Stimulated activated CD4-positive, alpha-beta T cell treated with anti-CD3 and anti-CD28 coated beads, Interleukin-1b, Interleukin-23, amount 100 ng/mL, for 48 hours (primary cell): ENCODE data around the gene TNIK.

Source experiments
- DNase-seq: peaks from one replicate; pipeline ENCODE4 v3.0.0-alpha.2; 2020

TNIK gene

DNA sequence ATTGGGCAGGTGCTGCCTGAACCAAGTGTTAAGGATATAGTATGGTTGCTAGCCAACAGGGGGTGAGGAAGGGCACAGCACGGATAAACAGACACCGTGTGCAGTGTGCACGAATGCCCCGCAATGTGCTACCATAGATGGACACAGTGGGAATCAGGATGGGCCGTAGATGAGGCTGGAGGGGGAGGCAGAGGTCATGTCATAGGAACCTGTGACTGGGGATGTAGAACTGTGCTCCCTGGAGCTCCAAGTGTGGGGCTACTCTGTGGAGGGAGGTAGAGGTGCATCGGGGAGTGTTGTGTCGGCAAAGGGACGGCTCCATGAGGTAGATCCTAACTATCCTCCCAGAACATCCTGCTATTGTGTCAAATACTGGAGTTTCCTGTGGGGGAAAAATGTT, 102.5 kb downstream of the TNIK start:
- no peak for DNase-seq

DNA sequence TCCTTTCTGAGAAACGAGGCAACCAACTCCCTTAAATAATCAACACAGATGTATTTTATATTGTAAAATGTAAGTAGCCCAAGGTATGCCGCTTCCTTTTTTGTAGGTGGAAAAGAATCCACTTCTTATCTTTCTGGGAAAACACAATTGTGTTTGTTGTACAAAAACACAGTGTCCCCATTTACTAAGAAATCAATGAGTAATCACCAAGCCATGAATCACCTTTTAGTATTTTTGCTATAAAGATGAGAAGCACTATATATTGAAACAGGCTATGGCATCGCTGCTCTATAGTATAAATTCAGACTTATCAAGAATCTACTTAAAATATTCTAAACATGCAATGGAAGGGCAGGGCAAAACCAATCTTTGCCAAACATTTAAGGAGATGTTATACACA, 104.0 kb downstream of the TNIK start:
- no peak for DNase-seq

DNA sequence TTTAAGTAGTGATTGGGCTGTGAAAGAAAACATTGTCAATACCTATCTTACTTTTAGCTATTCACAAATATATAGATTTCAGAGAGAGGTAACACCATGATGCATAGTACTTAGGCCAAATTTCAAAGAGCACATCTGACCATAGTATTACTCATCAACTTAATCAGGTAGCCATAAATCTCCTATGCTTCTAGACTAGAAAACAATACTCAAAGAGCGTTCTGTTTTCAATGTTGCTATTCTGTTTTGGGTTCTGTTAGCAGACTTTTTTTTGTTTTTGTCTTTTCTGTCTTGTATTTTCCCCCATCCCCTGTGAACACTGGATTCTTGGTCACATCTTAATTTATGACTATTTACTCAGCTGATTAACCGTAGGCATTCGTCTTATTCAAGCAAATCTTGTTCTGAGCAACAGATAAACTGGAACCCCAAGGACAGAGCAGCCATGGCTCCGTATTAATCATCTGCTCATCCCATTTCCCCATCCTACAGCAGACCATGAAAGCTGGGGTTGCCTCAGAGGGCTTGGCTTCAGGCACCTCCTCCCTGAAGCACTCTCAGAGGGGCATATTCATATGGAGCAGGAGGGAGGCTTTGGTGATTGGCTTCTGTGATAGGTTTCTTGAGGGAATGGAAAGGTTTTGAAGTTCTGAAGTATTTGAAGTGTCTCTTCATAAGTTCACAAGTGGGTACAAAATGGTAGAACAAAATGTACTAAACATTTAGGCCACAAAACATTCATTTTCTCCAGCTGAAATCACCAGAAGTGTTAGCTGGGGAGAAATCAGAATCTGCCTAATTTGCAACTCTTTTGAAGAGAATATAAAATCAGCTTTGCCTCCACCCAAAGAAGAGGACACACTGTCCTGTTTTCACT, 105.3 kb downstream of the TNIK start:
- no peak for DNase-seq

DNA sequence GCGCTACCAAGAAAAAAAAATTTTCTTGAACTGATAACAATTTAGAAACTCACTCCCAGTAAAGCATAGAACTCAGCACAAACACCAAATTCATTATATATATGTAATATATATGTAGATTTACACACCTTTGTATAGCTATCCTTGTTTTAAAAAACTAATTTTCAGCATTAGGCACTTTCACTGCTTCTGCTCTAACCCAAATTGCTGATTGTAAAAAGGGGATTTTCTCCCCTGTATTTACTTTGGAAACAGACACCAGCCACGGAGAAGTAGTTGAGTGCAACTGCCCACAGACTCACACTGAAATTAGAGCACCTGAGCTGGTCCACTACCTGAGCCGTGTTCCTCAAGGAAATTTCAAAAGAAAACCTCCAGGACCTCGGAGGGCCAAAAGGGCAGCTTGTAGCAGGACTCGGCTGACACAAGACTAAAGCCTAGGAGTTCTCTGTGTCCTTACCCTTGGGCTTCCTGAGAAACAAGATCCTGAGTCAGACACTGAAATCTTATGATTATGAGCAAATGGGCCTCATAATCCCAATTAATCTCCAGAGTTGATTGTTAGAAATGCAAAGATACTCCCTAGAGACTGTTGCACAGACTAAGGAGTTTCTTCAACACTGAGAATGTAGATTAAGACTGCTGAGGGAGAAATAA, 106.0 kb downstream of the TNIK start:
- DNase-seq, result no peak

DNA sequence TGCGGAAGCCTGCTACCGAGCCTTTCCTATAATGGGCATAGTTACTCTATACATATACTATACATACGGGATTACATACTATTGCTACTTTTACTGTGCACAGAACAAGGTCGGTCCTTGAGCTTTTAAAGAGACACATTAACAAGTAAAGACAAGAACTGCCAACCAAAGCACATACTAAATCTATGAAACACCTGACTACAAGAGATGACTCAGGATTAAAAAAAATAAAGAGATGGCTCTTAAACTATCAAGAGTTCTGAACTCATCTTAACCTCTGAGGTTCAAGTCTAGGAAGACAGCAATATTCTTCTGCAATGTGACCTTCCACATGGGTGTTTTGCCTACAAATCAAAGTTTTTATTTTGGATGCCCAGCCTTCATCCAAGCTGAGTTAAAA, 106.8 kb downstream of the TNIK start:
- no peak for DNase-seq

DNA sequence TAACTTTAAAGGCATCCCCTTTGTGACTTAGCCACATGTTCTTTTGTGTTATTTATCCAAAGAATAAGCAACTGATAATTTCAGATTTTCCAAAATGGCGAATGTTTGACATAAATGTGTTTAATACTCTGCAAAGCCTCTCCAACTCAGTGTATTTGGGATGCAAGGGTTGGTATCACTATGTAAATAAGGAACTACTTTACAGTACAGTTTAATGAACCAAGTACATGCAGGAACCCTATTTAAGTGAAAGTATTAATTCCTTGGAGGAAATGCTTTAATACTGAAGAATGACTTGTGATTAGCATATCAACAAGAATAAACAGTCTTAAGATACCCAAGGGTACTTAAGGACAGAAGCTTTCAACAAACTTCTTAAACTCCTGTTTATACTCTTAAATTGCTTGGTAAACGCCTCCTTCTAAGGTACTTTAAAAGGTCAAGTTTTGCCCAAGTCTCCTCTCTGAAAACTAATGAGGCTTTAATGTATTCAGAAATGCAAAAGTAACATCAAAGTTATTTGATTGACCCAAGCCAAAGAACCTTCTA, 107.7 kb downstream of the TNIK start:
- no peak for DNase-seq

DNA sequence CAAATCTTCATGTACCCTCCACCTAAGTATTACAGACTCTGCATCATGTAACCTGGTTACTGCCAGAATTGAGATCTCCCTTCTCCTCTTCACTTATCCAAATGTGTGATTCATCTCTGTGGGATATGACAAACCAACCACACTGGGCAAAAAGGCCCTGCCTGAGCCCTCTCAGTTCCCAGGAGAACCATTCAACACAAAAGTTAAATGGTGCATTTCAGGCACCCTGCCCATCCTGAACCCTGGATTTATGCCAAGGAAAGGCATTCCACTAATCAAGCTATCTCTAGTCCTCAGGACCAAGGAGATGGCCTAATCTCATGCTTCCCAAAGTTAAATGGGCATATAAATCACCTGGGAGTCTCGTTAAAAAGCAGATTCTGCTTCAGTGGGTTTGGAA, 108.5 kb downstream of the TNIK start:
- DNase-seq, result peak; percentile 32

DNA sequence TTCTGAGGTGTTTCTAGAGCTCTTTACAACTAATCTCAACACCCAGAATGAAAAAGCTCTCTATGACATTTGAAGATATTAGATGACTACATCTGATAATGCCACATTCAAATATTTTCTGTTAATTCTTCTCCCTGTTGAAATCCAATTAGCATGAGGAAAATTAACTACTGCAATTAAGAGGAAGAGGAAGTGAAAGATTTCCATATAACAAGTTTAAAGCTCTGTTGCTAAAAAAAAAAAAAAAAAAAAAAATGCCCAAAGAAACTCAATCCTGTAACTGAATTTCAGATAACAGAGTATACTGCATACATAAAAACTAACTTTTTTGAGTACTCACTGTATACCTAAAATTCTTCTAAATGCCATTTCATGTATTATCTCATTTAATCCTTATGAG, 109.8 kb downstream of the TNIK start:
- DNase-seq, result no peak

DNA sequence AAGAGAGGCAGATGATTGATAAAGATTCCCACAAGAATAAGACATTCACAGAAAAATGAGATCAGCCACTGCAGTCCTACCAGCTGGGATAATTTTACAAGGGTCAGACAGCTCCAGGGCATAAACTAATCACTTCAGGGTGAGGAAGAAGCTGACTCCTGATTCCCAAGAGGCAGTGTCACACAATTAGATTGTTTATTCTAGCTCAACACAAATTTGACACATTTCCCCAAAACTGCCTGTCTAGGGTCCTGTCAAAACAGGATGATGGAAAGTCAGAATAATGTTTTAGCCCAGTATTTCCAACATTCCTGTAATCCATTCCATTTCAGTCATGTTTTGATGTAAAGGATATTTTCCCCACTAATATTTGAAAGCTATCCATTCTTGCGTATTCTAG, 110.8 kb downstream of the TNIK start:
- no peak for DNase-seq

DNA sequence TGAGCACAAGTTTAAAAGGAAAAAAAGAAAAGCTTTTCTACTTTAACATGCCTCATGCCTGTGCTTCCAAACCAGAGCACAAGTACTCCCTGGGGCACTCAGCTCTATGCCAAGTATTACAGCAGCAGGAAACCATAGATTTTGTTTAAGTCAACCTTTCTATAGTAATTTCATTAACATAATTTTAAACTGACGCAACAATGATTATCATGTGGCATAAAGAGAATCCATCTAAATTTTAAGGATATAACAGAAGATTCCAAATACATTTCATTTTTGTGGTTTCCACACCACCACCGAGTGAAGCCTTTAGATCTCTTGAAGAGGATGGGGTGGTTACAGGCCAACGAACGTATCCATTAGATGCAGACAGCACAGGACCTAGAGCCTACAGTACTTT, 112.1 kb downstream of the TNIK start:
- DNase-seq, result no peak

DNA sequence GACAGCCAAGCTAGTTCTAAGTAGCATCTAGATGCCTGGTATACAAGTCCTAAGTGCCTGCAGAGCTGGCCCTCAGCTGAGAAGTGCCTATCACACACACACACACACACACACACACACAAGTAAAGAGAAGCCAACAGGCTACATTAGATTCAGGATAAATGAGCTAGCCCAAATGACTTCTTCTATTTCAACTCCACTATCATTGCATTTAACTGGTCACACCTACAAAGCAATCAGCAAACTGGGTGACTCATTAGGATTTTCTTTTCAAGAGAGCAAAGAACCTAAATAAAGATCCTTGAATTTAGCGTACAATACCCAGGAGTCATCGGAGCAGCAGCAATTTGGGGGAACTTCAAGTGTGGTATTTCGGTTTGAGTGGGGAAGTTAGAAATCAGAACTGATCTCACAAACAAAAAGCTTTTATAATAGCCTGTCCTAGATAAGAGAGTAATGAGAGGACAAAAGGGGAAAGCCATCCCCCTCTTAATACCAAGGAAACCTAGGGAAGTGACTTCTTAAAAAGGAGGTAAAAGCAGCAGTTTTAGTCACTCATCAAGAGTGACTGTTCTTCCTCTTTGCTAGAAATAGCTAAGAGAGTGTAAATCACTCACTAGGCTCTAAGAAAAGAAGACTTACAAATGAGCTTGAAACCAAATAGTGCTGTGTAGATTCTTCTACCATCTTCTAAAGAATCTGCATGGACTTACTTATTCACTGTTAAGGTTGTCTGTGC, 112.7 kb downstream of the TNIK start:
- no peak for DNase-seq

DNA sequence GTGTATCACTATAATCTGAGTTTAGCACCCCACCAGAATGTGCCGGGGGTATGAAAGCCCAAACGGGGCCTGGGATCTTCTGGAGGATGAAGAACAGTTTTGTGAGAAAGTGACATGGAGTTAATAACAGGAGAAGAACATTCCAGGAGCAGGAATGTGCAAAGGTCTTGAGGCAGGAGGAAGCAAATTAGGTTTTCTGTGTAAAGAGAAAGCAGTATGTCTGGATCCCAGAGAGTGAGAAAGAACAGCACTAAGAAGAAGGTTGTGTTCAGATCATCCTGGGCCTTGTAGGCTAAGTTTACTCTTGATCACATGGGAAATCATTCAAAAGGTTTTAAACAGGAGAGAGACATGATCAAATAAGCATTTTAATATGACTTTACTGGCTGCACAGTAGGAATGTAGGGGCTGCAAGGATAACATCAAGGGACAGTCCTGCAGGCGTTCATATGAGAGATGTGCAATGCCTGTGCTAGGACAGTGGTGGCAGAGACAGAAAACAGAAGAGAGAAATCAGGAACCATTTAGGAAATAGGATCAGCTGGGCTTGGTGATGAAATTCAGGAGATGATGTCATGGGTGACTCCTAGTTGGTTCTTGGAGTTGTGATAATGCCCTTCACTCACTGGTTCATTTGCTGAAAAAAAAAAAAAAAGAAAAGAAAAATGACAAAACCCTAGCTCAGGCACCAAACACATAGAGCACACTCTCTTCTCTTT, 113.5 kb downstream of the TNIK start:
- no peak for DNase-seq

DNA sequence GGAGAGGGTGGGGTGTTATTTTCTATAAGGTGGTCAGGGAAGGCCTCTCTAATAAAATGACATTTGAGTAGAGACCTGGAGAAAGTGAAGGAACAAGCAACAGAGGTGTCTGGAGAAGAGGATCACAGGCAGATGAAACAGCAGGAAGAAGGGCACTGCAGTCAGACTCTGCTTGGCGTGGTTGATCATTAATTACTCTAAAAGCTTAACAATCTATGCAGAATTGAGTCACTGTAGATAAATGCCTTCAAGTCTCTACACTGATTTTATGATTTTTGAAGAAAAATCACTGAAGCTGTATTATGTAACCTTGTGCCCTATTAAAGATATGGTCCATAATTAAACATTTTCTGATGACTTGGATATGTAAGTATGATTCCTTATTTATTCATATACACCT, 114.2 kb downstream of the TNIK start:
- DNase-seq, result no peak

DNA sequence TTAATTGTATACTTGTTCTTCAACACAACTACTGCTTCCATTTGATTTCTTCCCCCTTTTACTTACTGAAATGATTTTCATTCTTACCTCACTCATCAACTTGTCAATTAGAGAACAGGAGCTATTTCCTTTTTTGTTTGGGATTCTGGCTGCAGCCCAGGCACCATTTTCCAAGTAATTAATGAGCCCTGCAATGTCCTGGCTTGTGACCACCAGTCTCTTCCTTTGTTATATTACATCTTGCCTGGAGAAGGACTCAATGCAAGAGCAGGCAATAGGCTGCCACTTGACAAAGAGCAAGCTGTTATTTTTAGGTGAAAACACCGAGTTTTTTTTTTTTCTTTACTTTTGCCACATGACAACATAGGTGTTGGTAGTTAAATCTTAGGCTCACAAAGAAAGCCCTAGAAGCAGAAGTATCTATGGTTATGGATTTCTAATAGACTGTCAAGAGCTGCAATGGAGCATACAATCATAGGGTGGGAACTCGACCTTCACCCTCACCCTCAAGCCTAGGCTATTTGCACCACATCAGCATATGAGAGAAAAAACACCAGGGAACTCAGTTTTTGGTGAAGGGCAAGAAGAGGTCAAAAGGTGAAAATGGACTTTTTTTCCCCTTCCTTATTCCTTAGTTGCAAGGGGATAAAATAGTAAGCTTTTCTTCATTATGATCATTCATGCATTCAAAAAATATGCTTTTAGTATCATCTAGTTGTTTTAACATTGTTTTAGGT, 114.9 kb downstream of the TNIK start:
- DNase-seq, result no peak

DNA sequence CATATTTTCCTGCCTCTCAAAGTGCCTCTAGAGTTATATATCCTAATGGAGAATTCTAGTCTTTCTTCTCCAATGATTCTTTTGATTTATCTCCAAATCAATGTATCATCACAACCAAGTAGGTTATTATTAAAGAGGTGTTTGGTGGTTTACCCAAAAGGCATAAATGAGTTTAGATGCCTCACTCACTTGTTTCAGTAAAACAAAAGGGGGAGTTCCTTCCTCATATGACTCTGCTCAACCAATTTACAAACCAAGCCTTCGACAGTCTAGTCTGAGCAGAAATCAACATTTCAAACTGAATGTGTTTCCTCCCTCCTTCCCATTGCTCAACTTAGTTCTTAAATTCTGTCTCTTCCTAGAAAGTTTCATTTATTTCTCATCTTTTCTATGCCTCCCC, 116.5 kb downstream of the TNIK start:
- DNase-seq, result no peak

DNA sequence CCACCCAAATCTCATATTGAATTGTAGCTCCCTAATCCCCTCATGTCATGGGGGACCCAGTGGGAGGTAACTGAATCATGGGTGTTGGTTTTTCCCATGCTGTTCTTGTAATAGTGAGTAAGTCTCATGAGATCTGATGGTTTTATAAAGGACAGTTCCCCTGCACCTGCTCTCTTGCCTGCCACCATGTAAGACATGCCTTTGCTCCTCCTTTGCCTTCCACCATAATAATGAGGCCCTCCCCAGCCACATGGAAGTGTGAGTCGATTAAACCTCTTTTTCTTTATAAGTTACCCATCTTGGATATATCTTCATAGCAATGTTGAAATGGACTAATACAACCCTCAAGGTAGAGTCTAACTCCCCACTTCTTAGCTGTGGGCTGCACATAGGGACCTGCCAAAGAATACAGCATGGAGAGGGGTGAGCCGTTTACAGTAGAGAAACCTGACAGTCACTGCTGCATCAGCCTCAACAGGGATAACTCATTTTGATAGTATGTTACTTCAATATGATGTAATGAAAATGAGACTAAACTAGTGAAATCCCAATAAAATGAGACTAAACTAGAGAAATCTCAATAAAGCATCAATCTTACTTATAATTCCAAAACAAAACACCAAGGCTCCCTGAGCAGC, 117.3 kb downstream of the TNIK start:
- no peak for DNase-seq

DNA sequence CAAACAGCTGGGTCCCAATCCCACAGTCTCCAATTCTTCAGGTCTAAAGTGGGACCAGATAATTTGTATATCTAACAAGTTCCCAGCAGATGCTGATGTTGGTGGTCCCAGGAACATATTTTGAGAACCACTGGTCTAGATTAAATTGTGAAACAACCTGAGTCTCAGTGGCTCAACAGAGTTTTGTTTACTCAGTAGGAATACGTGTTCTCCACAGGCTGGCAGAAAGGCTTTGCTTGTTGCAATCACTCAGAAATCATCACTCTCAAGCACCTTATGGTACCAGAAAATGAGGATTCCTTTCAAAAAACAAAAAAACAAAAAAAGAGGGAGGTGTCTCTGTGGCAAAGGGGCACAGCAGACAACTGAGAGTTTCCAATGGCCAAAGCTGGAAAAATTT, 118.0 kb downstream of the TNIK start:
- no peak for DNase-seq

DNA sequence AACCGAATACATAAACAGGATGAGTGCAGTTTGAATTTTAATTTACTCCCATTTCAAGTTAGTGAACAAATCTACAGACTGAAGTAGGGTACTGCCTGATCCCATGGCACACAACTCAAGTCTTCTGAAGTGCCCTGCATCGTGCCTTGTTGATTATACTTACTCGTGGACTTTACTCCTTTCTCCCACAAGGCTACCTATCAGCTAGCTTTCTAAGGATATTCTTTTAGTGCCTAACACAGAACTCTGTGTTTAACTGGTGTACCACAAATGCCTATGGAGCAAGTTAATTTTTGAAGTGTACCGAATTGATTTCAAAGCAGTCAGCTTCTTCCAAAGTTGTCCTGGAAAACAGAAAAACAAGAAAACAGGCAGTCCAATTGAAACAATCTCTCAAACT, 119.8 kb downstream of the TNIK start:
- DNase-seq, result no peak

DNA sequence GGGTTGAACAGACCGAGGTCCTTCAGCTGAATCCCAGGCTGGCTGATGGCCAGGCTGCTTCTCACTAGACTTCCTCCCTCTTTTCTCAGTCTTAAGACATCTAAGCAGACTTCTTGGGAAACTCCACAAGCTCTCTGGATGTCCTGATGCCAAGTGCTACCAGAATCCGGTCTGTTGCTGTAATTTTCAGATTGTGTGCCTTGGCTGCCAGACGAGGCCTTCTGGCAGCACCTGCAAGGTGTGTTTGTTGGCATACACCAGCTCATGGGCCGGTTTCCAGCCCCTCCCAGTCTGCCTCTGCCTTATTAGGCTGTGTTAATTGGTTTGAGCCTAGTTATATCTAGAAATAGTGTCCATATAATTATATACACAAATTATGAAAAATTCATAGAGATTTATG, 120.6 kb downstream of the TNIK start:
- no peak for DNase-seq

DNA sequence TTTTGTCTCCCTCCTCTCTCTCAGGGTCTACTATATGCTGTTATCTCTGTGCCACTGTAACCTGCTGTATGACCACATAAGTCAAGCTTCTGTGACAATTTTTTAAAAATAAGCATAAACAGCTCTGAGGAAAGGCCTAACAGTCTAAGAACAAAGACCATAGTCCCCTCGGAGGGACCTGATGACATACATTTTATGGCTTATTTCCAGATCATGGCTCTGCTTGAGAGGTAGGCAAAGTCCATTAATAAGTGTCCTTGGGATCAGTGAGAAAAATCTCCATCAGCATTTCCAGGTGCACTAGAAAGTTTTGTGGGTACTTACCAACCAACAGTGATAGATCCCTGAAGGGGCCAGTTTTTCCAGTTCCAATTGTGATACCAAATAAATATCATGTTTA, 123.8 kb downstream of the TNIK start:
- no peak for DNase-seq

DNA sequence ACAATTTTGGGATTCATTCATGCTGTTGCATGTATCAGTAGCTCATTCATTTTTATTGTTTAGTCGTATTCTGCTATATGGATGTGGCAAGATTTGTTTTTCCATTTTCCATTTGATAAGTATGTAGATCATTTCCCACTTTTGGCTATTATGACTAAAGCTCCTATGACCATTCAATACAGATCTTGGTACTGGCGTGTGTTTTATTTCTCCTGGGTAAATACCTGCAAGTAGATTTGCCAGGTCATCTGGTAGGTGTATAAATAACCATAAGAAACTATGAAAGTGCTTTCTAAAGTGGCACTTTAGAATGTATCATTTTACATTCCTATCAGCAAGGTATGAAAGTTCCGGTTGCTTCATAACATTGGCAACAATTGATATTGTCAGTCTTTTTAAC, 124.6 kb downstream of the TNIK start:
- no peak for DNase-seq

DNA sequence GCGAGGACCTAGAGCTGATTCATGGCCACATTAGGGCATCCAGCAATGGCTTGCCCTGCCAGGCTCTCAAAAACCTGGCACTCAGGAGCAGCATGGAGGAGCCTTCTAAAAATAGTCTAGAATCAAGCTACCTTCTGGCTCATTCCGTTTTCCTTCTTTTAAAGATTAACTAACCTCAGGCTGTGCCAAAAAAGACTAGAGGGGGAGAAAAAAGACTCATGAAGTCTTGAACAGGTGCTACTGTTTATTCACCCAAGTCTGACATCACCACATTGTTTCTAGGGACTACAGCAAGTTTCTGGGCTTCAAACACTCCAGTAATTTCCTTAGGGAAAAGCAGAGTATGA, 125.8 kb downstream of the TNIK start:
- no peak for DNase-seq
